SIG-M5 treated with dmso at 0.1 percent for 504 hours (cell line): ENCODE data around the gene TJP2.

Experiments
- DNase-seq: peaks from one replicate; lab custom pipeline; 2025; ENCODE audit not compliant: unreplicated experiment; lab: John Stamatoyannopoulos, UW

Gene TJP2

GRCh38 chr9:69173891-69174615 is at the start of gene TJP2:
Gene TJP2, plus strand, starts transcription at chr9:69174277. Its CDS starts 96 bp downstream, at chr9:69174373.
- peak; percentile 28 for DNase-seq

- DNase-seq: no peak
Measured at GRCh38 chr9:69130456-69131441, 43.3 kb upstream of the TJP2 start.

GRCh38 chr9:69131682-69132081 is 42.4 kb upstream of the TJP2 start:
- no peak for DNase-seq

GRCh38 chr9:69132361-69132760 is 41.7 kb upstream of the TJP2 start:
- no peak for DNase-seq

GRCh38 chr9:69134412-69134811 is 39.7 kb upstream of the TJP2 start:
- DNase-seq: no peak

- no peak for DNase-seq
Measured at GRCh38 chr9:69136185-69136584, 37.9 kb upstream of the TJP2 start.

GRCh38 chr9:69136779-69137178 is 37.3 kb upstream of the TJP2 start:
- DNase-seq: no peak

GRCh38 chr9:69137311-69137710 is 36.8 kb upstream of the TJP2 start:
- DNase-seq: no peak

GRCh38 chr9:69139596-69139995 is 34.5 kb upstream of the TJP2 start:
- DNase-seq: no peak

GRCh38 chr9:69140123-69140735 is 33.8 kb upstream of the TJP2 start:
- no peak for DNase-seq

- no peak for DNase-seq
Measured at GRCh38 chr9:69141851-69142250, 32.2 kb upstream of the TJP2 start.

GRCh38 chr9:69143291-69143690 is 30.8 kb upstream of the TJP2 start:
- no peak for DNase-seq

GRCh38 chr9:69145144-69145715 is 28.8 kb upstream of the TJP2 start:
- DNase-seq: no peak

GRCh38 chr9:69147041-69147834 is 26.8 kb upstream of the TJP2 start:
- no peak for DNase-seq

GRCh38 chr9:69149321-69149807 is 24.7 kb upstream of the TJP2 start:
- DNase-seq: no peak

- DNase-seq: no peak
Measured at GRCh38 chr9:69151506-69151905, 22.6 kb upstream of the TJP2 start.

- DNase-seq: no peak
Measured at GRCh38 chr9:69153707-69154521, 20.2 kb upstream of the TJP2 start.

- DNase-seq: no peak
Measured at GRCh38 chr9:69155341-69156030, 18.6 kb upstream of the TJP2 start.
